COLO829 (cell line): ENCODE results near the gene PKIG.

Experiments used
- DNase-seq: peaks from one replicate; pipeline ENCODE4 v3.0.0; 2012; ENCODE audit warnings: low spot score

PKIG gene

DNA sequence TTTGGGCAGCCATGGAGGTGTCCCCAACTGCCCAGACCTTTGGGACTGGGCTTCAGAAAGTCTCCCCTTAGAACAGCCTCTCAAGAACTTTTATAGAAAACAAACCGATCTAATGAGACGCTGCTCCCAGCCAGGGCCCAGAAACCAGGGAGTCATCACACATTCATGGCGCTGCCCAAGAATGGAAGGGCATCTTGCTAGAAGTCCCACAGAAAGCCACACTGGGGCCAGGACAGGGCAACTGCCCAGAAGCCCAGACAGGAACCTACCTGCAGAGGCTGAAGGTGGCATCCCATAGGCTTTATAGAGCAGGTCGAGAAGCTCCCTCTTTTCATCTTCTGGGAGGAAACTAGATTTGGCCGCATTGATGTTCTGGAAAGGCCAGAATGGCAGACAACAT lies 37.7 kb downstream of the PKIG start:
- DNase-seq = no peak

DNA sequence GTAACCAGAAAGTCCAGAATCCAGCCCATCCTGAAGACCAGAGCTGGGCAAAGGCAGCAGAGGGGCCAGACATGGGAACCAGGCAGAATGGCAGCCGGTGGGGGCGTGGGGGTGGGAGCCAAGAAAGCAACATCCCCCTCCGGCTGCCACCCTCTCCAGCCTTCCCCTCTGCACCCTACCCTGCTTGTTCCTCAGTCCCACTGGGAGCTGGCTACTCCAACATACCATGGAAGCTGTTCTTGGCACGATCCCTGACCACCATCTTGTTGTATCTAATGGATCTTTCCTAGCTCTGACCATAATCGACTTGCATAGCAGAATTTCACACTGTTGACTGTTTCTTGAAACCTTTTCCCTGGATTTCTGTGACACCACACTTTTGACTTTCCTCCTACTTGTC lies 38.9 kb downstream of the PKIG start:
- DNase-seq = no peak

DNA sequence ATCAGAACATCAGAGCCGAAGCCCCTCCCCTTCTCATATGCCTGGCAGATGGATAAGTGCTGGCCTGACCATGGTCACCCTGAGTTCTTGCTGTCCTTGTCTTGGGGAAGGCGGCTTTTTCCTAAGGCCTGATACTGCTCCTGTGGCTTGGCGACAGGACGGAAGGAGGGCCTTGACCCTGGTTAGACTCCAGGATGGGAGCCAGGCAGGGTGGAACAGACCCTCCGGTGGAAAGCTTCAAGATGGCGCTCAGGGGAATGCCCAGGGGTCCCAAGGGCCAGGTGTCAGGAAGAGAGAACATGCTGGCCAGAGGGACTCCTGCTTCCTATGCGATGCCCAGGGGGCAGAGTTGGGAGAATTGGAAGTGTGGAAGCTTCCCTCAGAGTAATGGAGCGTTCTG lies 39.6 kb downstream of the PKIG start:
- no peak for DNase-seq

DNA sequence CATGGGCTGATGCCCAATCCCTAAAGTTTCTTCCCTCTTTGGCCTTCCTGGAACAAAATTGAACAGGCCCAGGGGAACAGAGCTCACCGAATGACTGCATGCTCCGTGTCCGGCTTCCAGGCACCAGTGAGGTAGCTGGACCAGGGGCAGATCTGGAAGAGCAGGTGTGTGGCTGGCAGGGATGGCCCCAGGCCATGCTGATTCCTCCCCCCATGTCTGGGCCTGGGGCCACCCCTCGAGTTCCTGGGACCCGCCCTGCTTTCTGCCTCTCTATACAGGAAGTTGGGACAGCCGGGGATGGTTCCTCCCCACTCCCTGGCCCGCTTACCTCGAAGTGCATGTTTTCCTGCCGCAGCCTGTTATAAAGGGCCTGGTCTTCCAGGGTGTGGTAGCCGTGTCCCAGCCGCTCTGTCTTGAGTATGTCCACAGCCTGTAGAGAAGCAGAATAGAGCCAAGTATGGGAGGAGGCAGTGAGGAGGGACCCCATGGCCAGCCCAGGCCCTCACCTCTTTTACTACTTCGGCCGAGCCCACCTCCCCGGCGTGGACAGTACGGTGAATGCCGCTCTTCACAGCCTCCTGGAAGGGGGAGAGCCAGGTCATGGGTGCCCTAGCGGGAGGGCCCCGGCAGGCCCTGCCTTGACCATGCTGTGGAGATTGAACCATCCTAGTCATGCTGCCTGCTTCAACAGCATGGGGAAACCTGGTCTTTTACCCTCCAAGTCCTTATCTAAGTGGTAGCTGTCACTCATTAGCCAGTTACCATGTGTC lies 40.3 kb downstream of the PKIG start:
- DNase-seq = no peak

DNA sequence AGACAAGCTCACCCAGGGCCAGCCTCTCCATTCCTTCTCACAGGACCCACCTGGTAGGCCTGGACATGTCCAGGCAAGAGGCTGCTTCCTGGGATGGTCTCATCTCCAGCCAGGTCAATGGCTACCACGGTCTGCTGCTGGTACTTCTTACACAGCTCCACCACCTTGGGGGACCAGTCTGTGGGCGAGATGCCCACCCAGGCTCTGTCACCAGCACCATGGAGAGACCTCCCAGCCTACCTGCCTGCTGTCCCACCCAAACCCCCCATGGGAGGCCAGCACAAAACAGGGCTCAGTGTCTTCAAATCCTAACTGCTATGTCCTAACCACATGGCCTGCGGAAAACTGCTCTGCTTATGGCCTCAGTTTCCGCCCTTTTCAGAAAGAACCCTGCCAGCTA lies 41.8 kb downstream of the PKIG start:
- DNase-seq = no peak

DNA sequence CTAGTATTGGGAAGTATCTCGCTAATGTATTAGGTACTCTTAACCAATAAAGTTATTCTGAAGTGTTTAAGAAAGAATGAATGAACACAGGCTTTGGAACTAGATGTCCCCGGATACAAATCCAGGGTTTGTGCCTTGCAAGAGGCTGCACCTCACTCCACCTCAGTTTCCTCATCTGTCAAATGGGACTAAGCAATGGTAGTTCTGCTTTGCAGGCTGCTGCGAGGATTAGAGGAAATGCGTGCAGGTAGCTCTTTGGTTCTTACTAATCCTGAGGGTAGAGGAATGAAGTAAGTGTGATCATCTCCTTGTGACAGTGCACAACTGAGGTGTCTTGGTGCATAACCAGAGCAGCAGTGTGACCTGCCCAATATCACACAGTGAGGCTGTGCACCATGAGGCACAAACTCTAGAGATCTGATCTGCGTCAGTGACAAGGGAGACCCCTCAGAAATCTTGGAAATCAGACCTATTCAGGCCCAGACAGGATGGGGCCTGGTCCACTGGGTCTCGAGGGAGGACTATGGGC lies 42.4 kb downstream of the PKIG start:
- no peak for DNase-seq

DNA sequence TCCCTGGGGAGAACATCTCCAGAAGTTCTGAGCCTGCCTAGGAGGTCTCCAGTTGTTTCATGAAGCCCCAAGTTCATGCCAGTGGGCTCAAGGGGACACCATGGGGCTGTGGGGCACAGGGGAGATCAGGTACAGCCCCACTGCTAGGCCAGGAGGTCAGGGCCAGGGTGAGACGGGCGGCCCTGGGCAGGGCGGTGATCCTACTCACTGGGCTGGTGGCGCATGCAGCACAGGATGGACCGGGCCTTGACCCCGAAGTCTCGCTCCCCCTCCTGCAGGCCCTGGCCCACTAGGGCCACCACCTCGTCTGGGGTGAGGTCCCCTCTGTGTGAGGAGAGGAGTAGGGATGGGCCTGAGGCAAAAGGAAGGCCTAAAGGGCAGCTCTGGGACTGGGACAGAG lies 43.0 kb downstream of the PKIG start:
- no peak for DNase-seq

DNA sequence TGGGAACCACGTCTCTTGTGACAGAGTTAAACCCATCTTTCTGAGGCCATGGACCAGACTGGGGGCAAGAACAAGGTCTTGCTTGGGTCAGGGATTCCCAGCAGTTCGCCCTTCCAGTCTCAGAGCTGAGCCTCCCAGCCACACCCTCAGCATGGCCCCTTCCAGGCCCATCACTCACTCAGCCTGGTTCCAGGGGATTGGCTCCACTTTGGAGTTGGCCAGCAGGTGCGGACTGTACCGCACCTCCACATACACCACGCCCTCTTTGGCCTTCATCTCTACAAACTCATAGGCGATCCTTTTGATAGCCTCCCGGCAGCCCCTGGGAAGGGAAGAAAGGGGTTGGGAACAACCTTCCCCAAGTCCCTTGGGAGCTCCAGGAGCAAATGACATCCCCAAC lies 43.9 kb downstream of the PKIG start:
- no peak for DNase-seq

DNA sequence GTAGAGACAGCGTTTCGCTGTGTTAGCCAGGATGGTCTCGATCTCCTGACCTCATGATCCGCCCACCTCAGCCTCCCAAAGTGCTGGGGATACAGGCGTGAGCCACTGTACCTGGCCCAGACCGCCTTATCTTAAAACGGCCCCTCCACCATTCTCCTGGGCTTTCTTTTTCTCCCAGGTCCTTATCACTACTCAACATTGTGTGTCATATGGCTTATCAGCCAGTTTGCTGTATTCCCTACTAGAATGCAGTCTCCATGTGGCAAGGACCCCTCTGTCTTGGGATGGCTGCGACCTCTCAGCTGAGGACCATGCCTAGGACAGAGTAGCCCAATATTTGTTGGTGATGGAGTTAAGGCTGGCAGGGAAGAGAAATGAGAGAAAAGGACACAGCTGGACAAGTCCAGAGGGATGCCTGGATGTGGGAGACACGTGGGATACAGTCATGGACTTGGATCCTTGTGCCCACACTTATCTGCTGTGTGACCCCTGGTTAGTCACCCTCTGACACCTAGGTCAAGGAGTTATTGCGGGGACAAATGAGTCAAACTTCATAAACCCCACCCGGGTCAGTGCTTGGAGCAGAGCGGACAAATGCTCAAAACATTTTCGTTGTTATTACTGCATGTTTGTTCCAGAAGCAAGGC lies 45.1 kb downstream of the PKIG start:
- no peak for DNase-seq

DNA sequence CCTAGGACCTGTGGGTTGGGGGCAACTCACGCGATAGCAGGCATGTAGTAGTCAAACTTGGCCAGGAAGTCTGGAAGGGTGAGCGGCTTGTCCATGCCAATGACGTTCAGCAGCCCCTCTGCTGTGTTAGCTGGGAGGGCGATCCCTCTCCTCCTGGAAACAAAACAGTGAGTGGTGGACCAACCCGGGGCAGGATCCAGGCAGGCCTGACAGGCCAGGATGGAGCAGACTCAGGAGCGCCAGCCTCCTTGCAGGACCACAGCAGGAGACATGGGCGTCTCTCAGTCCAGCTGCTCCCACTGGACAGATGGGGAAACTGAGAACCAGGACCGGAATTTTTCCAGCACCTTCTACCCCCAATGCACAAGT lies 46.6 kb downstream of the PKIG start:
- DNase-seq = no peak

DNA sequence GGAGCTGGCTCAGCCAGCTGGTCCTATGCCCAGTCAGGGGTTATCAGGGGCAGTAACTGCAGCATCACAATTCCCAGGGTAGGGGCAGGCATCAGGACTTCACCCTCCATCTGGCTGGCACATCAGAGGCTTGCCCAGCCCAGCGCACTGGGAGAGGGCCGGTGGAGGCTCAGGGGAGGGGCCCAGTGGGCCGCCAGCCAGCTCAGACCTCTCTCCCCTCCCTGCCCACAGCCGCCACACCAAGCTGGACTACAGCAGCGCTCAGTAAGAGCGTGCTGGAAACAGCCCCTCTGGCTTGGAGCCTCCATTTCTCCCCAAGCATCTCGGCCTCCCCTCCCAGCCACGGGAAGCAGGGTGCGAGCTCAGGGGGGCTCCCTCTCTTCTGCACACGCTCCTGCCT lies 47.2 kb downstream of the PKIG start:
- no peak for DNase-seq

DNA sequence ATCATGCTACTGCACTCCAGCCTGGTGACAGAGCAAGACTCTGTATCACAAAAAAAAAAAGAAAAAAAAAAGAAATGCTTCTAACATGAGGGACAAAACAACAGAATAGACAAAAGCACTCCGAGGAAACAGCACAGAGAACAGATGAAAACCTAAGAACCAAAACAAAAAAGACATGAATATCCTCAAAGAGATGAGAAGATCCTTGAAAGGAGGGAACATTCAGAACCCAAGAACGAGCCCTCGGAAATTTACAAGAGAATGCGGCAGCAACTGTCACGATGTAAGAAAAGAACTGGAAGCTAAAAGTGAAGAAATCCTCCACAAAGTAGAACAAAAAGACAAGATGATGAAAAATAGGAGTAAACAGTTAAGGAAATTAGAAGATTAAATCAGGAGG lies 47.9 kb downstream of the PKIG start:
- DNase-seq = no peak

DNA sequence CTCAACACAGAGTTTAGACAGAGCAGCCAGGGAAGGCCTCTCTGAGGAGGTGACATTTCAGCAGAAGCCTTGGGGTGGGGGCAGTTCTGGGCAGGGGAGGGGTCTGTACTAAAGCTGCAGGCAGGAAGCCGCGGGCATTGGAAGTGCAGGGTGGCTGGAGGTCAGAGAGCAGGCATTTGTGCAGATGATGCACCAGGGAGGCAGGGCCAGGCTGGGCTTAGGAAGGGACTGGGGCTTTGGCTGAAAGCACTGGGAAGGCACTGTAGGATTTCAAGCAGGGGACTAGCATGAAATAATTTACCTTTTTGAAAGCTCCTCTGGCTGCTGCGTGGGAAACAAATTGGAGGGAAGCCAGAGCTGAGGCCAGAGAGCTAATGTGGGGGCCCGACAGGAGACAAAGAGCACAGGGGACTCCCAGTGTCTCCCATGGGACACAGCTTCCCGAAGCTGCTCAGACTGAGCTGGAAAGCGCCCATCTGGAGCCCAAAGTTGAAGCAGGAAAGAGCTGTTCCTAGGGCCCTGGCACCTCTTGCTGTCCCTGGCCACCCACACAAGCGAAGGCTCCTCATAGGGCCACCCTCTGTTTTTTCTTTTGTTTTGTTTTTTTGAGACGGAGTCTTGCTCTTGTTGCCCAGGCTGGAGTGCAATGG lies 49.8 kb downstream of the PKIG start:
- DNase-seq = no peak

DNA sequence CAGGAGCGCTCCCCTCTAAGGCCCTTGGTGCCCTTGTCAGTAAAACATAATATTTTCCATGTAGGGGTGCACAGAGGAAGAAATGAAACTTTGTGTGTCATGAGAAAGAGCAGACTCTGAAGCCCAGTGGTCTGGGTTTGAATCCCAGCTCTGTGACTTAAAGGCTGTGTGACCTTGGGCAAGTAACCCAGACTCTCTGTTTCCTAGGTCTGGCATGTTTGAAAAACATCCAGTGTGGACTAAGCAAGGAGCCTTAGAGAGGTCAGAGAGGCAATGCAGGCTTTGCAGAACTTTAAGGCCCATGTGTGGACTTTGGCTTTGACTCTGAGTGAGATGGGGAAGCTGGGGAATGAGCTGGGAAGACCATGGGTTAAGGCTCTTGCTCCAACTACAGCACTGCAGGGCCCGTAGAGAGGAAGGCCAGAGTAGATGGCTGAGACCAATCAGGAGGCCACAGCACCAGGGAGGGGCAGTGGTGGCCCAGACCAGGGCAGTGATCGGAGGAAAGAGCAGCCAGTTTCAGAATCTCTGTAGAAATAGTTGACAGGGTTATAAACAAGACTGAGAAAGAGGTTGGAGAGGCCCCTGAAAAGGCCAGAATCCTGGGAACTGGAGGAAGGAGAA lies 50.9 kb downstream of the PKIG start:
- no peak for DNase-seq

DNA sequence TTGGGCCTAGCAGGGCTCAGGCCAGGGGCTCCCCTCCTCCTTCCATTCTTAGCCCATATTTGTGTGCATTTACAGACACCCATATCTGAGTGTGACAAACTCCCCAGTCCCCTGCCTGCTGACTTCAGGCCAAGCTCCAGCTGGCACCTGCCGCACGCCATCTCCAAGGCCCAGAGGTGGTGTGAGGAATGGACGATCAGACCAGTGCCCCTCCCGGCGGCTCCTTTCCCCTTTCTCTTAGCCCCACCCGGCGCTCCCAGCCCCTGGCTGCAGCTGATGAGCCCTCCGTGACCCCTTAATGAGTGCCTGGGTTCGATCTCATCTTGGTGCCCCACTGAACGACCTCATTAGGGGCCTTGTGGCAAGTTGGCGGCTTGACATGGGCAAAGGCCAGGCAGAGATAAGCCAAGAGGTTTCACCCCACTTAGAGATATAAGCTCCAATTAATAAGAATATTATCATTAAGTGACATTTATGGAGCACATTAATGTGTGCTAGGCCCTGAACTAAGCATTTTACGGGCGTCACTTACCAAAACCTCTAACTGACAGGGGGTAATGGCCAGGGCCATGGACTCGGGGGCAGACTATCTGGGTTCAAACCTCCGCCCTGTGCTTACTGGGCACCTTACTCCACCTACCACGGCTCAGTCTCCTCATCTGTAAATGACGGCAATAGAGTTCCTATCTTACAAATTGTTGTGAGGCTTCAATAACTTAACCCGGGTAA lies 51.7 kb downstream of the PKIG start:
- no peak for DNase-seq

DNA sequence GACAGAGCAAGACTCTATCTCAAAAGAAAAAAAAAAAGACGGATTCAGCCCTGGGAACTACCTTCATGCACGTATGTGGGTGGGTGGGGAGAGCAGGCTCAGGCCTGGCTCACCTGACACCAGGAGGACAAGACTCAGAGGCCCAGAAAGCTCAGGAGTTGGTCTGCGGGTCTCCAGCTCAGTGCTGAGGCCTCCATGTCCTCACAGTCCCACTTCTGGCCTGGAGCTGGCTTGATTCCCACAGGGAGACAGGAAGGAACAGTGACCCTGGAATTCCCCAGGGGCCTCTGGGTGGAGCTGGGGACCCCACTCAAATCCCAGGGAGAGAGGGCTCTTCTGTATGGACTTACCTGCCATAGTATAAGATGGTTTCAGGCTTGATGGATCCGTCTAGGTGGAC lies 53.5 kb downstream of the PKIG start:
- DNase-seq = no peak

DNA sequence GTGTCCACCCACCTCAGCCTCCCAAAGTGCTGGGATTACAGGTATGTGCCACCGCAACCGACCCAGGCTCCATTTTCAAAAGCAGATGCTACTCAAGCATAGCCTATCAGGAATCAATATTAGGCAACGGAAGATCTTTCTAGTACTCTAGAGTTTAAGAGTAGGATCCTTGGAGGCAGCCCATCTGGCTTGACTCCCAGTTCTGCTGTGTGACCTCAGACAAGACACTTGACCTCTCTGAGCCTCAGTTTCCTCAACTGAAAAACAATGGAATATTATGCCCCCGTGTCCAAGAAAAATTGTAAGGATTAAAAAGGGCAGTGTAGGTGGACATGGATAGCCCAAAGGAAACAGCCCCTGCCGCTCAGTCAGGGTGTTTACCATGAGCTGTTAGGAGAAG lies 54.7 kb downstream of the PKIG start:
- no peak for DNase-seq

DNA sequence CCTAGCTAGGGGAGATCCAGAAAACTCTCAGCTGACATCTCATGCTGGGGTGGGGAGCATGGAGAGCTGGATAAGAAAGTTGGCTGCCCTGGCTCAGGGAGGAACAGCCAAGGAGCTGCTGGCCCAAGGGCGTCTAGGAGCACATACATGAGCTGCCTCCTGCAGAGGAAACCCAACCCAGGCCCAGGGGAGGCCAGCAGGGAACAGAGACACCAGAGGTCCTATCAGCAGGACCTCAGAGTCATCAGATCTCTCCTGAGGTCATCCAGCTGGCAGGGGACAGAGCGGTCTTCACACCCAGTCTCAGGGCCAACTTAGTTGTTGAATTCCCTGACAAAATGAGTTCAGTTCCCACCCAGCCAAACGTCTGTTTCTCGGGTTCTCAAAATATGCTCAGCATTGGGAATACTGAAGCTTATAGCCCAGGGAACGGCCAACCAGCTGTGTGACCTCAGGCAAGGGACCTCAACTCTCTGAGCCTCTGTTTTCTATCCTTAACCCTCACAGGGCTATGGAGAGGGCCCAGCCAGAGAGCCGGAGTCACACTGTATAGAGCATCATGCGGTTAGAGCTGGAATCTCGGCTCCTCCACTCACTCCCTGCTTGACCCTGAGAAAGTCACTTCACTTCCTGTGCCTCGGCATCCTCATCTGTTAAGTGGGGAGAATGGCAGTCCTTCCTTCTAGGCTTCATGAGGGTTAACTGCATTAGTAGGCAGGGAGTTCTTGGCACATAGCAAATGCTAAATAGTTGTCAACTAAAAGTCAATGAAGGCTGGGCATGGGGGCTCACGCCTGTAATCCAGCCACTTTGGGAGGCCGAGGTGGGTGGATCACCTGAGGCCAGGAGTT lies 55.4 kb downstream of the PKIG start:
- no peak for DNase-seq

DNA sequence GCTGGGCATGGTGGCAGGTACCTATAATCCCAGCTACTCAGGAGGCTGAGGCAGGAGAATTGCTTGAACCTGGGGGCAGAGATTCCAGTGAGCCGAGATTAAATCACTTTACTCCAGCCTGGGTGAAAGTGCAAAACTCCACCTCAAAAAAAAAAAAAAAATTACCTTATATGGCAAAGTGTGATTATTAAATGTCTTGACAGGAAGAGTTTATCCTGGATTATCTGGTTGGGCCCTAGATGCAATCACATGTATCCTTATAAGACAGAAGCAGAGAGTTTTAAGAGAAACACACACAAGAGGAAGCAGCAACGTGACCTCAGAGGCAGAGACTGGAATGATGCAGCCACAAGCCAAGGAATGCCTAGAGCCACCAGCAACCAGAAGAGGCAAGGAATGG lies 58.1 kb downstream of the PKIG start:
- no peak for DNase-seq

DNA sequence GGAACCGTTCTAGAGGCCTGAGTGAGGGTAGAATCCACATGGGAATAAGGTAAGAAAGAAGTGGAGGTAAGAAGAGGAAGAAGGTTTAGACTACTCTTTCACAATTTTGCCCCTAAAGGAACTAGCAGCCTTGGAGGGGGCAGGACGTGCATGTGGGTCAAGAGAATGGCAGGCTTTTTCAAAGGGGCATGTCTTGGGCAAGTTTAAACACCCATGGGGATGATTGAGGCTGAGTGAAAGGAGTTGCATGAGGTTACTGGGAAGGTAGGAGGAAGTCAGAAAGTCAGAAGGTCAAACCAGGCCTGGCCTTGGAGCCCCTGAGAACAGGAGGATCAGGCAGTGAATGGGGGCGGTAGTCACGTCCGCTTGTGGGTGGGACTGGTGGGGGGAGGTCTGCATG lies 58.9 kb downstream of the PKIG start:
- no peak for DNase-seq
